Stimulated activated CD8-positive, alpha-beta memory T cell treated with anti-CD3 and anti-CD28 coated beads, Interleukin-2, amount 100 ng/mL, for 48 hours (primary cell): ENCODE results near the gene SLC6A11.

Source experiments
- DNase-seq, 2 donors: peaks; one replicate each; pipeline ENCODE4 v3.0.0-alpha.2; 2020; ENCODE audit warnings: low read depth in 2 of 2

Gene SLC6A11

DNA sequence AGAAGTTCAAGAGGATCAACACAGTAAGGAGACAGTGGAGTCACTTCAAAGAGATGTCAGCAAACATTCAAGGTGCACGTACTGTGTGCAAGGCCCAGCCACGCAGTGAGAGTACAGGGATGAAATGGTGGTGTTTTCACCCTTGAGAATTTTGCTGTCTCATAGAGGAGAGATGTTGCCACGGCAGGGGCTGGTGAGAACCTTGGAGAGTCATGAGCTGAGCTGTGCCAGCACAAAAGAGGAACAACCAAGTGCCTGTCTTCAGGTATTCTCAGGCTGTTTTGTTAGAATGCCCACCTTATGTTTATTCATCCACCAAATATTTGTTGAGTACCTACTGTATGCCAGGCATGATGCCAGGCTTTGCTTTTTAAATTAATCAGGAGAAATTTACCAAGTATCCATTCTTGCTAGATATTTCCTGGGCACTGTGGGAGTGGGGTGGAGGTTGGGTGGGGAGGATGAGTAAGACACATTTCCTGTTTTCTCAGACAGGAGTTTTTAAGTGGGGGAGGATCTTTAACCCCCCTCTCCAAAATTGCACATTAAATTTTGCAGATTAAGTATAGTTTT, 72.6 kb downstream of the SLC6A11 start:
- DNase-seq: no peak

DNA sequence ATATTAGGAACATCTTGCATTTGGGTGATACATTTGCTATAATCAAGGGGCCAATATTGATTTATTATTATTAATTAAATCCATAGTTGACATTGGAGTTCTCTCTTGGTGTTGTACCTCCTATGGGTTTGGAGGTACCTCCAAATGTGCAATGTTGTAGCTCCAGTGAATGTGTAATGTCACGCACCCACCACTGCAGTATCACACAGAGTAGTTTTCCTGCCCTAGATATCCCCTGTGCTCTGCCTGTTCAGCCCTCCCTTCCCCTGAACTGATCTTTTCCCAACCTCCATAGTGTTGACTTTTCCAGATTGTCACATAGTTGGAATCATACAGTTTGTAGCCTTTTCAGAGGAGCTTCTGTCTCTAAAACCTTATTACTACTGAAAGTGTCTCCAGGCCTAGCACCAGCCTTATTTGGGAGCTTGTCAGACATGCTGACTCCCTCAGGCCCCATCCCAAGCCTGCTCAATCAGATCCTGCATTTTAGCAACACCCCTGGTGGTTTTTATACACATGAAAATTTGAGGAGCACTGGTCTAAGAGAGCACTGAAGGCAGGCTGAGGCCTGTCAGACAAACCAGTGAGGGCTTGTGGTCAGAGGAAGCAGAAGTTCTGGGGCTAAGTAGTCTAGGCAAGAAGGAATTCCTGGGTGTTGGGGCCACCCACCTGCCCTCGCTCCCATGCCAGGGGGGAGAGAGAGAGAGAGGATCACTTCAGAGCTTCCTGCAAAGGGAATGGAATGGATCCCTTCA, 73.4 kb downstream of the SLC6A11 start:
- DNase-seq: no peak

DNA sequence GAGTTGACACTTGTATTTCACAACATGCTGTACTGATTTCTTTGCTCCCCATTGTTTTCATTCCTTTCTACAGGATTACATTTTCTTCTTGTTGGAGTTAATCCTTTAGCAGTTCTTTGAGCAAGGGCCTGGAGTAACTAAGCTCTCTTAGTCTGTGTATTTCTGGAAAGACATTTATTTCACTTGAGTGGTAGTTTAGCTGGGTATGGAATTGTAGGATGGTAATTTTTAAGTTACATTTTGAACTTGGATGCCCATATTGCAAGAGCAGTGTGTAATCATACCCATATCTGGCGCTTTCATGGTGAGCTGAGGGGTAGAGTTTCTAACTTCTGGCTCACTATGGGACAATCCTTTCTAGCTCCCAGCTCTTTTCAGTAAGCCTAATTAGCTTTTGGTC, 74.6 kb downstream of the SLC6A11 start:
- no peak for DNase-seq

DNA sequence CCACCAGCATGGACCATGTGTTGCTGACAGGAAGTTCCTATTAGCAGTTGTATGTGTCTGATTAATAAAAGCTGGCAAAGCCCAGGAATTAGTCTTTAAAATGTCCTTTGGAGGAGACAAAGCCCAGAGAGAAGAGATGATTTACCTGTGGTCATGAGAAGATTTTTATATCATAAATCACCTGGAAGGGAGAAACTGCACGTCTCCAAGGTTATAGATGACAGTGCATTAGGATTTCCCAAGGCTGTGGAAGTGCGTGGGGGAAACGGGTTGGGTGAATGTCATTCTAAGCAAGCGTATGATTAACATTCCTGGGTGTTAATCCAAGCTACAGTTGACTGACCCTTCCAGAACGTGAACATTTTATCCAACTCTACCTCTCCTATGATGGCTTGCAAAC, 76.6 kb downstream of the SLC6A11 start:
- no peak for DNase-seq

DNA sequence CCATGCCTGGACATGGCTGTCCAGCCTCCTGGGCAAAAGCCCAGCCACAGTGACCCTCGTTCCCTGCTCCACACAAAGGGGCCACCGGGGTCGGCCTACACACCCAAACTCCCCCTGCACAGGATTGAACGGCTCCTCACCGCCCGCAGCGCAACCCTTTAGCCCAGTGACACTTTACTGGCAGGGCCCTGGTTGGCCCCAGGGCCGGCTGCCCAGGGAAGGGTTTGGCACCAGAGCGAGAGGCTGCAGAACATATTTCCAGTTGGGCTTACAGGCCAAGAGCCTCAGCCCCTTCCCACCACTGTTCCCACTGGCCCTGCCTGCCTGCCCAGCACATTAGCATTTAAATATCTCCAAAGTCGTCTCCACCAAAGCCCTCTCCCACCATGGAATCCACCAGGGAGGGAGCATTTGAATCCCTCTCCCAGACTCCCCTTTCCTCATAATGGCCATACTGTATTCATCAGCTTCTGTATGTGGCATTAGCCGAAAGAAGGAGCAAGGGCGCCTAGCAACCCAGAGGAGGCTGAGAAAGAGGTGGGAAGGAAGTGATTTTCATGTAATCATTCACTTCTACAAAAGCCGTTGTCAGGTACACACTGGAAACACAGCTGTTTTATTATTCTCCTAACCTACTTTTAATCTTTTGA, 85.4 kb downstream of the SLC6A11 start:
- no peak for DNase-seq

DNA sequence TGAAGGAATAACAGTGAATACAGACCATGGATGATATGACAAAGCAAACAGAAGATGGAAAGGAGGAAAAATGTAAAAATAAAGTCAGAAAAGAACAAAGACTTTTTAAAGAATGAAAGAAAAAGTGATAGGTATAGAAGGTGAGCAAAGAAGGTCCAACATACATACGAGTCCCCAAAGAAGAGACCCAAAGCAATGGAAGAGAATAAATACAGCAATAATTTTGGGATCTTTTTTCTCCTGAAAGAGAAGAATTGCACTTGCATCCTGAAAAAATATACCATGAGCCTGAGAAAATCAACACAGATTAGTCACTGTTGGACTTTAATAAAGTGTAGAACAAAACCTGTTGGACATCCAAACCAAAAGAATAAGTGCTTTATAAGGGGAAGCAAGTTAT, 91.2 kb downstream of the SLC6A11 start:
- DNase-seq: no peak

DNA sequence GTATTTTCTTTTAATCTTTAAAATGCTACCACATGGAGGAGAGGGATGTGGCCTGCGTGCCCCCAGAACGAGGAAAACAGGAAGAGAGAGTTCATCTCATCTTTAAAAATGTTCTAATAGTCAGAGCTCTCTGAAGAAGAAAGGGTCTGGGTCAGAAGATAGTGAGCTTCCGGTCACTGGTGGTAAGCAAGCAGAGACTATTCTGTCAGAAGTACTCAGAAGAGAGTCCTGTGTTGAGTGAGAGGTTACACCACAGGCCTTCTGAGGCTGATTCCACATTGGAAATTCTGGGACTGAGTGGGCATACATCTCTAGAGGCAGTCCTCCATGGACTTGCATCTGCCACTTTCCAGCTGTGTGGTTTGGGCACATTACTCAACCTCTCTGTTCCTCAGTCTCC, 94.3 kb downstream of the SLC6A11 start:
- no peak for DNase-seq

DNA sequence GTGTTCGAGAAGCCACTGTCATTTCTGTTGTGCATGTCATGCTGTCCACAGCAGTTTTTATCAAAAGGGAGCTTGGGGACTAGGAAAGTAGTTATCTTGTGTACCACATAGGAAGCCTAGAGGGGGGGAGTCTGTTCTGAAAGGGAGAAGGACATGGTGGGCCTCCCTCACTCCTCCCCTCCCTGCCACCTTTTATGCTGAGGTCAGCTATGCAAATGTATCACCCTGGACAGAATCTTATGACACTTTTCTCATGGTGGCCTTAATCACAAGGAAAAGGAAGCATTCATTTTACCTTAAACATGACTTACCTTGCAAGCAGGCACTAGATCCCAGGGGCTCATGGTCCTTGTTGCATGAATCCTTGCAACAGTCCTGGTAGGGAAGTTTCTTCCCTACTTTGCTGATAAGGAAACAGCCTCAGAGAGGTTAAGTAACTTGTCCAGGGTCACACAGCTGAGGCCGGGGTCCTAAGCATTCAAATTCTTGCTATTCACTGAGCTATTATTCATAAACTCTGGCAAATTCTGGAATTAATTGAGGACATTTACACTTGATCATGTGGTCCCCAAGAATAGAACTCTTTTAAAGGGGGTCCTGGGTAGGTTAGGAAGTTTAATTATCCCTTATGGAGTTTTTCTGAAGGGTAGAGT, 95.4 kb downstream of the SLC6A11 start:
- DNase-seq: no peak

DNA sequence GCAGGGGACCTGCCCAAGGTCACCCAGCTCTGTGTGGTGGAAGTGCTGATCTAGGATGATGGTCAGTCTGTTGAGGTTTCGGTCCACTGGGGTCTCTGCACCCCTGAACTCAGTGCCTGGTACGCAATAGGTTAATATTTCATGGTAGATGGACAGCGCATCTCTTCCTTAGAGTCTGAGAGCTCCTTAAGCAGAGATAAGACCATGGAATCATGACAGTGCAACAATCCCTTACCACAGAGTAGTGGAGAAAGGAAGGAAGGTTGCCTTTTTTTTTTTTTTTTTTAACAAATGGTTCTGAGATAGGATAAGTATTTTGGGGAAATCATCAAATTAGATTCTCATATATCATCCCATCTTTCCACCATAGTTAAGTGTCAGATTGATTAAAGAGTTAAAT, 96.8 kb downstream of the SLC6A11 start:
- no peak for DNase-seq

DNA sequence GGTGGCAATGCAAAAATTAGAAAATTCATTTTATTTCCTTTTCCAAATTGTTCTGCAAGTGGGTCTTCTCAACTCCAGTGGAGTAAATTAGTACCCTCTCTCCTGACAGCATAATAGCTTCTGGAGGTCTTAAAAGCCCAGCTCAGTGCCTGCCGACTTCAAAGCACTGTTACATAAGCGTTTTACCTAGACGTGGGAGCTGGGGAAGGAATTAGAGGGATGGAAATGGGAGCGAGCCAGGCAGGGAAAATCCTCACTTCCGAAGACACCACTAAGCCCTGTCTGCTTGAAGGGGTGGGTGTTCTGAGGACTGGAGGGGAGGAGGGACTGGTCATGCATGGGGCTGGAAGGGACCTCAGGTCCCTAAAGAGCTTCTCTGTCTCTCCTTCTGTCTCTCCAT, 99.3 kb downstream of the SLC6A11 start:
- no peak for DNase-seq

DNA sequence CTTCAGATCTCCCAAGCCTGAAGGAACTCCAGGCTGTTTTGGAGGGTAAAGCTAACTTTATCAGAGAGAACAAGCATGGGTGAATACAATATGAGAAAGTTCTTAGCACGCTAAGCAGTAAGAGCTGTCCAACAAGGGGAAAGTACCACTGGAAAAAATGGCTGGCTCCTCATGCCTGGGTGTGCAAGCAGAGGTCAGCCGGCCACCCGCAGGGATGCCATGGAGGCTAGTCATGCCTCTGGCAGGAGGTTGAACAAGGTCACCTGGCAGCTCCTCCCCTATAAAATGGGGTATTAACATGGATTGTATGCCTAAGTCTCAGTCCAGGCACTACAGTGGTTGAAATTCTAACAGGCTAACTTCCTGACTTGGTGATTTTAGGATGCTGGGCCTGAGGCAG, 101.1 kb downstream of the SLC6A11 start:
- no peak for DNase-seq

DNA sequence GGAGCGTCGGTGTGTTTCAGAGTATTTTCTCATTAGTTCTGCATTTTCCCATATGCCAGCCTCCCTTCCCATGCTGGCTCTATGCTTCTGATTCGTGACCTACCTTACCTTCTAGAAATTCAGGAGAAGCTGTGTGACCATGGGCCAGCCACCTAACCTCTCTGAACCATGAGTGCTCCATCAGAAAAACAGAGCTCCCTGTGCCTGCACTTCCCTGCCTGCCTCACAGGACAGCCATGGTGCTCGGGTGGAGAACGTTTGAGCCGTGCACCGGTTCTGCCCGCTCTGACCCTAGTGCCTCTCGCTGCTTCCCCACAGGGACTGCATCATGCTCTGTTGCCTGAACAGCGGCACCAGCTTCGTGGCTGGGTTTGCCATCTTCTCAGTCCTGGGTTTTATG, 102.0 kb downstream of the SLC6A11 start:
- DNase-seq: no peak

DNA sequence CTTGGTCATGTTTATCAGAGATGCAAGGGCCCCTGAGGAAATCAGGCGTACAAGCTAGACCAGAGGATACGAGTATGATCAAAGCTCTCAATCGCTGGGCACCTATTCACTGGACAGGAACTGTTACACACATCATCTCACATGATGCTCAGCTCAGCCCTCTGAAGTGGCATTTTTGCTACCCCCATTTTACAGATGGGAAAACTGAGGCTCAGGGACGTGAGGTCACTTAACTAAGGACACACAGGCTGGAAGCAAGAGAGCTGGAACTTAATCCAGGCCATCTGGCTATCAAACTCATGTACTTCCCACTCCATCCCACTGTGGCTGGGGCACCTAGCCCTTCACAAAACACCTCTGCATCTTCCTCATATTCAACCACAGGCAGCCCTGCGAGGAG, 103.6 kb downstream of the SLC6A11 start:
- no peak for DNase-seq

DNA sequence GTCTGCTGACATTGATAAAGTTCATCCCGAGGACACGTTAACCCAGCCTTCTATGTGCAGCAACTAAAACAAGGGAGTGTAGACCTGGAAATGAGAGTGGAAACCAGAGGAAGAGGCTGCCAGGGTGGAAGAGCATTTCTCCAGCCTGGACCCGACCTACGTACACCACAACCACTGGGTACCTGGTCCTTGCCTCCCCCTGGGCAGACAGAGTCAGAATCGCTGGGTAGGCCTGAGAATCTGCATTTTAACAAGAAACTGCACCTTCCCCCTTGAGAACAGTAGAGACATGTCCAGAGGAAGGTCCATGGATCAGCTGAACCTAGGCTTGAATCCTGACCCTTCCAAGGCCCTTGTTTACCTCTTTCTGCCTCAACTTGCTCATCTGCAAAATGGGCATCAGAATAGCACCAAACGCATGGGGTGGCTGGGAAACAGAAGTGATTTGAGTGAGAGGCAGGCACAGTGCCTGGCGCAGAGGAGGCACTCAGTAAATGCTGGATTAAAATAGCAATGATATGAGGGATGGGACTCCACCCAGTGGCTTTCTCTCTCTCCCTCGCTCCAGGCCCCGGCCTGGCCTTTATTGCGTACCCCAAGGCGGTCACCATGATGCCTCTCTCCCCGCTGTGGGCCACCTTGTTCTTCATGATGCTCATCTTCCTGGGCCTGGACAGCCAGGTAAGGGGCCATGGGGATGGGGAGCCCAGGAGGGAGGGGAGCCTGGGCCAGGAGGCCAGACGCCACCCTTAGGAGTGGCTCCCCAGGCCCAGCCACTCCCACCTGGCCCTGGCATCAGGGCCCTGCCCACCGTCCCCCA, 109.6 kb downstream of the SLC6A11 start:
- no peak for DNase-seq

DNA sequence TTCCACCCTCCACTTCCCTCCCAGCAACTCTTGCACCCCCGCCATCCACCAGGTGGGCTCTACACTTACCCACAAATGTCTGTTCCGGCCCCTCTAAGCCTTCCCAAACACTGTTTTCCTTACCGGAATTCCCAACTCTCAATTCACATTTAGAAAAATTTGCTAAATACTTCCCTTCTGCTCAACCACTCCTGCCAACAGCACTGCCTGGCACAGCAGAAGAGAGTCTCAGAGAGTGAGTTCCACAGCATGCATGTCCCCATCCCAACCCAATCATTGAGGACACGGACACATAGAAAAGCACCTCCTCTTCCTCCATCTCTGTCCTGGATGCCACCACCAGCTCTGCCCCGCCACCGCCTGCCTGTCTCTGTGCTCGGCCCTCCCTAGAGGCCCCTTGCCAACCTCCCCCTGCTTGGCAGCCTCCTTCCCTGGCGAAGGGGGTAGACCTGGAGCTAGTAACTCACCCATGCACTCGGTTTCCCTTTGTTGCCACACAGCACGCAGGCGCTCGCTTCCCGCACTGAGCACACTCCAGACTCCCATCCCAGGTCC, 110.3 kb downstream of the SLC6A11 start:
- DNase-seq: no peak

DNA sequence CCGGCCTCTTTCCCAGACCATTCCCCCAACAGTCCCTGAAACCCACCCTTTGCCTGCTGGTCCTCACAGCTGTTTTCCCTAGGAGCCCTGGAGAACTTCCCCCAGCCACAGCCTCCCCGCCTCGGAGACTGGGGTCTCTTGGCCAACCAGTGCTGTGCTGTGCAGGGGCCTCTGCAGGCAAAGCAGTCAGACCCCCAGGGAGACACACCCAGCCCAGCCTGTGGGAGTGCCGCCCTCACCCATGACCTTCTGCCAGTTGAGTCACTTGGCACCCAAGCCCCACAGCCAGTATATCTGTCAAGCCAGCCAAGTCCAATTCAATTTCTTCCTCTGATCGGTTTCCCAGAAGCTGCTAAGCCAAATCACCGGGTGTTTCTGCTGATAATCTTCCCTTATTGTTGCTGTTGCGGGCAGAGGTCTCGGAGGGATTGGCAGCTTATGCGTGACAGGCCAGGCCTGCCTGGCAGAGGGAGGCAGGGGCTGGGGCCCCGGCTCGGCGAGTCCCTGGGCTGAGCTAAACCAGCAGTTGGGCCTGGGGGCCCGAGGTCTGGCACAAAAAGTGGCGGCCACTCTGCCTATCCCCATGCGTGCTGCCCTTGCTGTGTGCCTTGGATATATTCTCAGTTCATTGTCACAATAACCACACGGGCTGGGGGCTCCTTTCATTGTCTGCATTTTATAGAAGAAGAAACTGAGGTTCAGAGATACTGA, 110.9 kb downstream of the SLC6A11 start:
- no peak for DNase-seq

DNA sequence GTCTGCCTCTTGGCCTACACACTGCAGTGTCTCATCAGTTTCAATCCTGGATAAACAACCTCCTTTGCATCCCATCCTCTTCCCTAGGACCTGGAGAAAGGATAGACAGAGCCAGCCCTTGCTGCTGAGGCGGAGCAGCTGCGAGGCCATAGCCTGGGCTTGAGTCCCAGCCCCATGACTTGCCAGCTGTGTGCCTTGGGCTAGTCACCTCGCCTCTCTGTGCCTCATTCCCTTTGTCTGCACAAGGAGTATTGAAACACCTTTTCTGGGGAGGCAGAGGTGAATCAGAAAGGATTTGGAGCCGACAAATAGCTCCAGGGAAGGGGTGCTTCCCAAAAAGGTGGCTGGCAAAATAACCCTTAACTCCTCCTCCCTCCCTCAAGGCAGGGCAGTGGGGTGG, 111.5 kb downstream of the SLC6A11 start:
- DNase-seq: no peak

DNA sequence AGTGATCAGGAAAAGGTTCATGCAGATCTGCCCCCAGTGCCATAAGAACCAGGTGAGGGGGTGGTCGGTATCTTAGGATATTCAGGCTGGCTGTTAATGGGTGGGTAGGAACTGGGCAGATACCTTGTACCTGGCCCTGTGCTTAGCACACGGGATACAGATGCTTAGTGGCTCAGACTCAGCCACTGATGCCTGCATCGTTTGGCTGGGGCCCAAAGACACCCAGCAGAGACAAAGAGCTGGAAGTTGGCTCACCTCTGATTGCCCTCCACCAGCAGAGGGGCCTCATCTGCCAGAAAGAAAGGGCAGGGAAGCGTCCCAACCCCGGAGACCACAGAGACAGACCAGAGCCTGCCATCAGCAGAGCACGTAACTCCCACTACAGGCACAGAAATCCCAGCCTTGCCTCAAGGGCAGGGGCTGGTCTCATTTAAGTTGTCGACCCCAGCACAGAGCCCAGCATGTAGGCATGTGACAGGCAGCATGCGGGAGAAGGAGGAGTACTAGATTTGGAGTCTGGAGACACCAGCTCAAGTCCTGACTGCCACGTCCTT, 112.5 kb downstream of the SLC6A11 start:
- DNase-seq: no peak

DNA sequence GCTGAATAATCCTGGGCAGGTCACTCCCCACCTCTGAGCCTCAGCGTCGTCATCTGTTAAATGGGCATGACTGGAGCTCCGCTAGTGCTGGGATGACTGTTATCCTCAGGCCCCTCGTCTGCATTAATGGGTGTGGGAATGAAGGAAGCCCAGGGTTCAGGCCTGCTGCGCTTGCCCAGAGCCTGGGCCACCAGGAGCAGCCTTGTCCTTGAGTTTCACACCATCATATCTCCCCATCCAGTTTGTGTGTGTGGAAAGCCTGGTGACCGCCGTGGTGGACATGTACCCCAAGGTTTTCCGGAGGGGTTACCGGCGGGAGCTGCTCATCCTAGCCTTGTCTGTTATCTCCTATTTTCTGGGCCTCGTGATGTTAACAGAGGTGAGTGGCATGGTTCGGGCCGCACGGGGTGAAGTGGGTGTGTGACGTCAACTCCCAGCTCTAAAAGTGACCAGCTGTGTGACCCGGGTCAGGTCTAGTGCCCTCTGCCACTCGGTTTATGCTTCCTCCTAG, 113.0 kb downstream of the SLC6A11 start:
- no peak for DNase-seq

DNA sequence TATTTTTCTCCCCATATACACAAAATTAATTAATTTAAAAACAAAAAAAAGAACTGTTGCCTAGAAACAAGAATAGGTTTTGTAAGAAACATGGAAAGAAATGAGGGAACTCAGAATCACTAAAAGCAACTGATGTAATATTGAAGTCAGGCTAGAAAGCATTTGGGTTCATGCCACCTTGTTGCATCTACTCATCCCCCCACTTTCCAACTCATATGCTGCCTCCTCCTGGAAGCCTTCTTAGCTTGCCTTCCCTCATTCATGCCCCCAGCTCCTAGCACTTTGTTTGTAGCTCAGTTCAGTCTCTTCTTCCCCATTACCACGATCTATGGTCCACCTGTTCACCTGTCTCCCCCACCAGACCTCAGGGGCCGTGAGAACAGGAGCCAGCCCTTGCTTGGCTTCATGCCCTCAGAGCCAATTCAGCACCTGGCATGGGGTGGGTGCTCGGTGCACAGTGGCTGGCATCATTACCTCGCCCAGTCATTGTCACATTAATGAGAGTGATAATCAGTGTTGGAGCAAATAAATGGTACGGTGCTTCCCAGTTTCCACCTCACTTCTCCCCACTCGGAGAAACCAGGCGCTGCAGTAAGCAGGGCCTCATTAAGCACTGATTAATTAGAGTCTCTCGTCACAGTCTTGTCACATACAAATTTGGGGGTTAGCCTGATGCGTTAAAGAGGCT, 114.1 kb downstream of the SLC6A11 start:
- no peak for DNase-seq
